GM21367 (cell line): Measurements from ENCODE around the gene PARP8.

Experiments used
- ATAC-seq: cut with Tn5 transposase; IDR thresholded peaks from one replicate; pipeline ENCODE4 v1.9.1; 2021; ENCODE audit not compliant: unreplicated experiment

Gene PARP8

DNA sequence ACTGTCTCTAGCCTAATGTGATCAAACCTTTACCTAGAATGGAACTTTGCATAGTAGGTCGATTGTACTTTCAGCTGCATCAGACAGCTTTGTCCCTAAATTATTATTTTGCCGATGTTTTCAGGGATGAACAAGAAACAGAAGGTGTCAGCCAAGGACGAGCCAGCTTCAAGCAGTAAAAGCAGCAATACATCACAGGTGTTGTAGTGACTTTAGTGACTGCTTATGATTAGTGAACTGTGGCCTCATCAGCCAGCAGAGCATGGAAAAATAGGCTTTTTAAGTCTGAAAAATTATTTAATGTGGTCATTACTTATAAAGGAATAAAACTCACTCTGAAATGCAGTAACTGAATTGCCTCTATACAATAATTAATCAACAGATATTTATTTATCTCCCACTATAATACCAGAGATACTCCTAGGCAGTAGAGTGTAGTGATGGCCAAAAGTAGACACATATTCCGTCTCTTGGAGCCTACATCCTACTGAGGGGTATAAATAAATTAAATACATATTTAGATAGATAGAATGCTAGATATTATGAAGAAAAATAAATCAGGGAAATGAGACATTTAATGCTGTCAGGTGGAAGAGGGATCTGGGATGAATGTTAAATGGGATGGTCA lies 166.3 kb downstream of the PARP8 start:
- no peak for ATAC-seq

DNA sequence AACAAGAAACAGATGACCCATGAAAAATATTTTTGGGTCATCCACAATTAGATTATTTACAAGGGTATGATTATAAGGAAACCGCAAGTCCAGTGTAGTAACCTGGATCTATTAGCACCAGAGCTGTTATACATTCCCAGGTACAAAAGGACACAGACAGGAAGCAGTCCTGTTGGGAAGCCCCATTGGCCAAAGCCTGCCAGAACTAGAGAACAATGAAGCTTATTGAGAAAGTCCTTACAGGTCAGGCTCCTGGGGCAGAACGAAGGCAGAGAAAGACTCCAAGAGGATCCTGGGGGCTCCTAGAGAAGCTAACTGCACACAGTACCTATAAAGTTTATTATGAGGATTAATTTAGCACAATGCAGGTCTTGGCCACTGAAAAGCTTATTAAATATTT lies 169.9 kb downstream of the PARP8 start:
- no peak for ATAC-seq

DNA sequence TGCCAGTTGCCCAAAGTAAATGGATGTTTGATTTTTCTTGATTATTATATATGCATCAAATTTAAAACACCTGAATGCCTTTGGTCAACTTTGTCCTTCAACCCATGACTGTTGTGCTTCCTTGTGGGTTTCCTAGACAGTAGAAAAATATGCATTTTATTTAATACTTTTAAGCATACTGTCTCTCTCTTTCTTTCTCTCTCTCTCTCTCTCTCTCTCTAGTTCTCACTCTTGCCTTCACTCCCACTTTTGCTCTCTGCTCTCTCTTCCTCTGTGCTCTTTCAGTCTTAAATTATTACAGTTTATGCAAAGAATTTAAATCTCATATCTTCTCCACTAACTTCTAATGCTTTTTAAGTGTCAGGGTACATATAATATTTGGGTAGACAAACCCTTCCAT lies 173.0 kb downstream of the PARP8 start:
- no peak for ATAC-seq

DNA sequence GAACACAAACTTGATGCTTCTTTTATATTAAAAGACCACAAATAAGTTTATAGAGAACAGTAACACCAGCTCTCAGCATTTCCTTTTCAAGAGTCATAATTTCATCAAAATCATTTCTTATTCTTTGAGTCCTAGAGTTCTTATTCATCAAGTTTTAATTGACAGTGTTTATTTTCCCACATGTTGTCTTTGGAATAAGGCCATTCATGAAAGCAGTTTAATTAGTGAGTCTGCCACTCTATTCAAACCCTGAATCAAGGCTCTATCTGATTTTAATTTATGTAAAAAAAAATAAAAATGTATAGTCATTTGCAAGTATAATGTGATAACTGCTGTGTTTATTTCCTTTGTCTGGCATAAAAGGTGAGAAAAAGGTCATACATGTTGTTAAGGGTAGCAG lies 176.7 kb downstream of the PARP8 start:
- no peak for ATAC-seq

DNA sequence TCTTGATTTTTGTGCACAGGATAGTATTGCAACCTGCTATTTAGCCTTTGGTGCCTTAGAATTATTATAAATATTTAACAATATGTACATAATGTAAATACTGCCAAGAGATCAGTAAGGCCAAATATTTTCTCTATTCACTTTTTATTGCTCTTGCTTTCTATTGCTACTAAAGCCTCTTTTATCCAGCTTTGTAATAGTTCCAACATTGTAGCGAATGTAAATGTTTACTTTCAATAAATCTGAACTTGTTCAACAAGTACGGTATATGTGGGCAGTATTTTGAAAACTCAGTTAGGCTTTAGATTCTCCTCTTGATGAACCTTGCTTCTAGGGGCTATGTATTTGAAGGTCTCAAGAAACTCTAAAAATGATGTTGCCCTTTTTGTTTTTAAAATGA lies 179.8 kb downstream of the PARP8 start:
- ATAC-seq, result no peak

DNA sequence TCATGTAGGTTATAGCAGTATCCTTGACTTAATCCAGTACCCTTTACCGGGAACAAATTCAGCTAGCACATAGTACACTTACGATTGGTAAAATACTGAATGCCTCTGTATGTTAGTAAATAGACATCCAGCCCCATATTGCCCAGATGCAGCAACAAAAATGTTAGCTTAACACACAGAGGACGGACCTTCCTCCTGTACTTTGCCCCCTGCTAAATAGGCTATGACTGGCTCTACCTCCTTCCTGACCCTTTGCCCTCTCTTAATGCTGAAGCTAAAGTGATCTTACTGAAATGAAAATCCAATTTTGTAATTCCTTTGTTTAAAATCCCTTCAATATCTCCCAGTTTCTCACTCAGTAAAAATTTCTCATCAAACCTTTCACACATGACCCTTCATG lies 183.1 kb downstream of the PARP8 start:
- ATAC-seq, result no peak

DNA sequence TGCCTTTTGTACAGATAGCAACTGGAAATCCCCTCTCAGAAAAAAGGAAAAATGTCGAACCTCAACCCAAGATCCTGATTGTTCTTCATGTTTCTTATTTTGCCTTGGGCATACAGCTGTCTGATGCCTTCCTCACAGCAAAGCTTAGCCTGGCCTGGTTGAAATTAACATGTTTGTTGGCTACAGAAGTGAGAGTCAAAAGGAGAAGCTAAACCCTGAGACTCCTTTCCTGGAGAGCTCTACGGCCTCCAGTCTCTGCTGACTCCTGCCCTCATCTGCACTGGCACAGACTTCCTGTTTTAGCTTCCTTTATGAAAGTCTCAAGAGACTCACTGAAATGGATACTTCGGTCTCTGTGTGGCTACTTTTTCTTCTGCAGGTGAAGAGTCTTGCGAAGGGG lies 186.7 kb downstream of the PARP8 start:
- peak; percentile 91 for ATAC-seq

DNA sequence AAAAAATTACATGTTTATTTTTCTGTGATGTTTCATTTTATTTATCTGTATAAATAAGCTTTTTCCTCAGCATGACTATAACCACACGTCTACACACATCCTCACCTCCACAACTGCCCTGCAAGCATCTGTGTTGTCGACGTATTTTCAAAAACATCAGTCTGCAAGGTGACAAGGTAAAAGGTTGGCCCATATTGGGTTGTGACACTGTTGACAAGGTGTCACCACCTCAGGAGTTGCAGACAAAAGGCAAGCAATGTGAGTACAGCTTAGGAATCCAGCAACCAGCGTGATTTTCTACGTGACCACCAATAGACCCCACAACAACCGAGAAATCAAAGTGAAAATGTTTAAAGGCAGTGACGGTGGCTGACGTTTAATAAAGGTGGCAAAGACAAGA lies 187.6 kb downstream of the PARP8 start:
- no peak for ATAC-seq

DNA sequence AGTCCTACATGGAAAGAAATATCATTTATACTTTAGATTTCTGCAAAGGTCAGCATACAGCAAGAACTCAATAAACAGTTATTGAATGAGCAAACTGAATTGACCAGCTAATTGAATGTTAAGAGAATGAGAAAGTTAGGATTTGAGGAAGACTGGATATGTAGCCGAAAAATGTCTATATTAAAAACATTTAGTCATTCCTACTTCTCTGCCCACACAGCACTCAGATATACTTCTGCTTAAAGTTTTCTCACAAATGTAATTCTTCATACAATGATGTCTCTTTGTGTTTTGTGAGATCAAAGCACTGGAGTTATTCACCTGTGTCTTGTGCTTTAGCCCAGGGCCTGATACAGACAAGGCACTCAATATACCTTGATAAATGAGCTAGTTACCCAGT lies 188.6 kb downstream of the PARP8 start:
- ATAC-seq, result no peak

DNA sequence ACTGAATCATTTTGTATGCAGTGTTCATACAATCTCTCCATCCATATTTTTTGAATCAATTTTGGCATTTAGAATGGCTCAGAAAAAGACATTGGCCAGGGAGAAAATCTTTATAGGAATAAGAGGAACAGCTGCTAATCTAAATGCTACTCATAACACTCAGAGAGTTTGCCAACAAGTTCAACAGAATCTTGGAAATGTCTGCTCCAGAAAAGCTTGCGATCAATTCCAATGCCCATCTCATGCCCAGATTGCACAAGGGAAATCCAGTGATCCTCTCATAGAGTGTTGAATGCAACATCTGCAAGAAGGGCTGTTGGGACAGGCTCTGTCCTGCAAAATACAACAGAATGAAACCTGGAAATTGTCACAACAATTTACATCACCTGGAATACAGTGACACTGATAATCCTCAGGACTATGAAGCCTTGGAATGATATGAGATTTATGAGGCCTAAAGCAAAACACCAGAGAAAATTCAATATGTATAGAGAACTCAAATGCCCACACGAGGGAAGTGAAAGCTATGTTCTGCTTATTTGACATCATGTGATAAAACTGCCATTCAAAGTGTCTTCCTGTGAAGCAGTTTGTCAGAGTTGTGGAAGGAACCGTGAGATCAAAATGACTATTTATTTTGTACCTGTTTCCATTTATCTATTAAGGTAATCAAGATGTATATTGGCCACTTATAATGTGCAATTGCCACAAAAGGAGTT lies 190.1 kb downstream of the PARP8 start:
- peak; percentile 68 for ATAC-seq

DNA sequence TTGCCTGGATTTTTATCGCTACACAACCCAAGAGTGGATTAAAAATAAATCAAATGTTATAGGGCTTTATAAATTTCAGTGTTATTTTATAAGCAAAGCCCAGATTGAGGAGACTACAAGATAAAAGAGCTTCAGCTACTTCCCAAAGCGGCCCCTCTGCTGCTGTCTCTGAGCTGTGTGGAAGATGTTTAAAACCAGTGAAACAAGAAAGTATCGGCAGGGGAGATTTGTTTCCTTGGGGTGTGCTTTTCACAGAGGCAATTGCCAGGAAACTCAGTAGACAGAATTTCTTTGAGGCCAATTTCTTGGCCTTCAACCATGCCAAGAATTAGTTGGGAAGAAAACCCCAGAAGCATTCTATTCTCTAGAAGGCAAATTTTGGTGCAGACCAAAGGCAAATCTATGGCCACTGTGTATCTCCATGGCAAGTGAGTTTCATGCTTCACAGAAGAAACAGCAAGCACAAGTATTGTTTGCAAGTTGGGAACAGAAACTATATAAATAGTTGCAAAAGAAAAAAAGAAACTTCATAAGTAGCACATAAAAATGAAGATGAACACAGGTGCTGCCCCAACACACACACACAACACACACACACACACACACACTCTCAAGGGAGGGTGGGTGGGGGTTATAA lies 197.2 kb downstream of the PARP8 start:
- no peak for ATAC-seq

DNA sequence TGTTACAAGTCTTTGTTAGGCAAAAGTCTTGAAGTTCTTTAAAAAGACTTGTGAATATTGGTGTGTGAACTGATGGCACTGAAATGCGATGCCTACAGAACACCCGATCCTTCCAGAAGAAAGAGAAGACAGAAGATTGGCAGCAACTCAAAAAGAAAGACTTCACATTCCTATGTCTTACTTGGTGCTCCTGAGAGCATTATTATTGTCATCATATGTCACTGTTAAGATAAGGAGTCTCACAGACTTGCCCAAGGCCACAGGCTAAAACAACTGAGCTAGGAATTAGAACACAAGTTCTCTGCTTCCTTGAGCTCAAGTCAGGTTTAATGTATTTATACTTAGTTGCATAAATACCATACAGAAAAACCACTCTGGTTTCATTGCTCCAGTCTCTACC lies 198.0 kb downstream of the PARP8 start:
- no peak for ATAC-seq

DNA sequence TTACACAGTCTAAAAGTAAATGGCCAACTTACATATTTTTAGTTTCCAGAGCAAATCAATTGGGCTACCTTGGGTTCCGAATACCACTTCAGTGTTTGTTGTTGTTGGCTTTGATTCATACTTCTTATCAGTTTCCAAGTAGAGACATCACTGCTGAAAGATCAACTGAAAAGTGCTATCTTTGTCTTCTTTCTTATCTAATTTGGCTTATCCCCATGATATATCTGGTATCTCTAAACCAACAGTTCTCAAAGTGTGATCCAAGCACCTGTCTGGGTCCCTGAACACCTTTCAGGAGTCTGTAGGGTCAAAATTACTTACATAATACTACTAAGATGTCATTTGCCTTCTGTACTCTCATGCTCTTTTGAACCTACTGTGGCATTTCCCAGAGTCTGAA lies 200.0 kb downstream of the PARP8 start:
- no peak for ATAC-seq

DNA sequence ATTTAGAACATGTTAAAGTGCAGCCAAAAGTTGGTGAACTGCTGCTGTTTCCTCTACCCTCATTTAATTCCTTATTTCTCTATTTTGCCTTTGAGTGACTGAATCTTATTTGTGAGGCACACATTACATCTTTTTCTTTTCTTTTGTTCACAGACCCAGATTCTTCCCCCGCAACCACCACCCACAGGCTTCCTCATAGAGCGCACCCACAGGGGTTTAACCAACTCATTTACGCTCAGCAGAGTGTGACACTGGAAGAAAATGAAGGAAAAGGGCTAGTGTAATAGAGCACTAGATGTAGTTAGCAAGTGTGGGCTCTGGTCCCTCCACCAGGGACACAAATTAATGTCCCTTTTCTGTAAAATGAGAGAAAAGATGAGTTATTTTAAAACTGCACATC lies 200.7 kb downstream of the PARP8 start:
- no peak for ATAC-seq

DNA sequence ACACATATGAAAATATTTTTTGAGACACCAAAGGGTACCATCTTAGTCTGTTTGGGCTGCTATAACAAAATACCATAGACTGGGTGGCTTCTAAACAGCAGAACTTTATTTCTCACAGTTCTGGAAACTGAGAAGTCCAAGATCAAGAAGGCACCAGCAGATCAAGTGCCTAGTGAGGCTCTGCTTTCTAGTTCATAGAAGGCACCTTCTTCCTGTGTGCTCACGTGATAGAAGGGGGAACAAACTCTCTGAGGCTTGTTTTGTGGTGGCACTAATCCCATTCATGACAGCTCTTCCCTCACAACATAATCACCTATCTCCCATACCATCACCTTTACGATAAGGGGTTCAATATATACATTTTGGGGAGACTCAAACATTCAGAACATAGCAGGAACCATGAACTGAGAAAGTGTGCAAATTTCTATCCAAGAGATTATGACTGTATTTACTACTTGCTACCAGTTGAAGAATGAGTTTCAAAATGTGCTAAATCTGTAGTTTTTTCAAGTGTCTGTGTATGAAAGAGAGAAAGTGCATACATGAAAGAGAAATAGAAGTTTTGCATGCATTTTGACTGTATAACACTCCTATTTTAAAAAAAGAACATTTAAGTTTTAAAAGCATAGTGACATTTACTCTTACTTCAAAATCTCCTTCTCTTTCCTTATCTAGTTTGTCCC lies 207.3 kb downstream of the PARP8 start:
- no peak for ATAC-seq

DNA sequence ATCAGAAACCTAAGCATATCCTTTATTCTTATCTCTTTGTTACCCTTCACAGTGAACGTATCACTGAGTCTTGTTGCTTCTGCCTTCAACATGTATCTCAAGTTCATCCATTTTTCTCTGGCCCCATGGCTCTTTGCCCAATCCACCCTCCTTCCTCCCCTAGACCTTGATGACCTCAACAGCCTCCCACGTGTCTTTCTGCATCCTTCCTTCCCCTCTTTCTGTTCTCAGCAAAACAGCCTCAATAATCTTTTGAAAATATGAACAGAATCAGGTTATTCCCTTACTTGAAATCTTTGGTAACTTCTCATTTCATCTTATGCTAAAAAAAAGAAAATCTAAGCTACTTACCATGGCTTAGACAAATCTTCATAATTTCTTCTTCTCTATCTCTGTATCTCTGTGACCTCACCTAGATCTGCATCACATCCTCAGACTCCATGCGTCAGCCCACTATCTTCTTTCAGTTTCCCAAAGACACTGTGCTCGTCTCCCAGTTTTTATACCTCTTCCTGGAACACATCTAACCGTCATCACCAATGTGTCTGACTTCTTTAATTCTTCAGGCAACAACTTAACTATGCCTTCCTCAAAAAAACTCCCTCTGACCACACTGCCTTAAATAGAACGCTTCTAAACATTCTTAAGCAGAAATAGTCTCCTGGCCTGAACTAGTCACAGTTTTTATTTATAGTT lies 208.0 kb downstream of the PARP8 start:
- ATAC-seq, result no peak

DNA sequence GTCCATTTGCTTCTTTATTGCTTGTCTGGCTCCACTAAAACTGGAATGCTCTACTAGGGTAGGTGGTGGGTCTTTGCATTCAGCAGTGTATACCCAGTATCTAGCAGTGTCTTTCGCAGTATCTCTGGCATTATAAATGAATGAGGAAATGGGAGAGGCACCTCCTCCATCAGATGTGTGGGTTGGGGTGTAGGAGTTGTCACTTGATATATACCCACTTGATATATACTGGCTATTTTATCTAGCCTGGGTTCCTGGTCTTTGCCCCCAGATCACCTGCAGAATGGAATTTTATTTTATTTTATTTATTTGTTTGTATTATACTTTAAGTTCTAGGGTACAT lies 208.5 kb downstream of the PARP8 start:
- ATAC-seq, result no peak

DNA sequence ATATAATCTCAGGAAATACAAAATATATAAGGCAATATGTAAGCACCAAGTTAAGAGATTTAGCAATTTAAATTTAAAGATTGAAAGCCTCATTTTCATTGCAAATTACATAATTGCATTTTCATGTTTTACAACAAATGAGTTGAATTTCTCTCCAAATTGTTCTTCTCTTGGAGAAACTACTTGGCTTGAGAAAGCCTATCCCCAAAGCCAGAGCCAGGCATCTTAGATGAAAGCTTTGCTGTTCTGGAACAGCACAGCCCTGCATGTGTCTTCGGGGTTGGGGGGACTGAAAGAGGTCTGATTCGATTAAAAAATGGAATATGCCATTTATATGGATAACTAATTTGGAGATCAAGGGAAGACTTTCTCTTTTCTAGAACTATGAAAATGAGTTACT lies 212.0 kb downstream of the PARP8 start:
- no peak for ATAC-seq

DNA sequence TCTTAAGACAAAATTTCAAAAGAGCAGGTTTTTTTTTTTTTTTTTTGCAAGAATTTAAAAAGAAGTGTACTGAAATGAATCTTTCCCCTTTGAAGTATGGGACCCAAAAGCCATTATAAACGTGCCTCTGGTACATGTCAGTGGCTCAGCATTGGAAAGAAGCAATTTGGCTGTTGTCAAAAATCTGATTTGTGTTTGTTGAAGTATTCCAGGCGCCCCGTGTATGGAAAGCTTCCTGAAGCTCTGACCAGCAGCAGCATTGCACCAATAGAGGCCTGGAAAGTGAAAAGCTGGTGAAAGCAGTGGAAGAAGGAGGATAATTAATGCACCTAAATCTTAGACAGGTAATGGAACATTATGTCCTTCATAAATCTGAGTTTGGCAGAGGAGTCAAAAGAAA lies 215.0 kb downstream of the PARP8 start:
- no peak for ATAC-seq

DNA sequence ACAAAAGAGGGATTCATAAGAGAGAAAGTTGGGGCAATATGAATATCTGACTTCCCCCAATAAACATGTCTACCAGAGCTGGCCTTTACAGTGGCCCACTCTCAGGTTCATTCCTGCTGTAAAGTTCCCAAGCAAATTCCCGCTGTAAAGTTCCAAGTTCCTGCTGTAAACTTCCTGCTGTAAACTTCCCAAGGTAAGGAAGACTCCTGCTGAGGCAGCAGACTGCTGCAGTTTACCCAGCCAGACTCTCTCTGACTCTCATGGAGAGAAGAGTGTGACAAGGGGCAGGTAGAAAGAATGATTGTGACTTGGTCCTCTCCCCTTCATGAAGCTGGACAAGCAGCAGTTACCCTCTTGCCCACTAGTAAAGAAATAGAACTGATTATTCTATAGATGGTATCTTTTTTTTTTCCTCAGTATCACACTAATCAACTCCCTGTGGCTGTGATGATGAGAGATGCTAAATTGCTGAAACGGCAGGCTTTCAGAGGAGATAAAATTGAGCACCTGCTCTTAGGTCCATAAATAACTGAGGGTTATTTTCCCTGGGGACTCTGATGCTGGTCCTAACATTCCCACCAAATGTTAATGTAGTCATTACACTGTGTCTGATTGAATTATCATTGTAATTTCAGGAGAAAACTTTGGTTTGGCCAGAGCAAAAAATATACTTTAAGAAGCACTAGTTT lies 220.4 kb downstream of the PARP8 start:
- ATAC-seq, result no peak
